Mammary epithelial cell (primary cell): Measurements from ENCODE around the gene WWC1.

Experiments used
- EZH2 ChIP-seq: IDR thresholded peaks from 2 replicates; pipeline ENCODE4 v1.6.1; 2012; ENCODE audit warnings: low read length, inconsistent platforms, borderline replicate concordance
- TF ChIP-seq, protein P1 (sequence below), 2 donors: IDR thresholded peaks in 1 of 2; conservative IDR thresholded peaks in 1 of 2; 2 replicates each; pipeline ENCODE4 v1.5.1; 2011 to 2012; ENCODE audit warnings: inconsistent platforms in 2 of 2, low read length in 2 of 2, mild to moderate bottlenecking in 2 of 2, control low read depth in 1 of 2, low read depth in 1 of 2; ENCODE audit not compliant: insufficient read depth in 1 of 2; ENCODE audit errors: extremely low read depth in 1 of 2

DNA sequence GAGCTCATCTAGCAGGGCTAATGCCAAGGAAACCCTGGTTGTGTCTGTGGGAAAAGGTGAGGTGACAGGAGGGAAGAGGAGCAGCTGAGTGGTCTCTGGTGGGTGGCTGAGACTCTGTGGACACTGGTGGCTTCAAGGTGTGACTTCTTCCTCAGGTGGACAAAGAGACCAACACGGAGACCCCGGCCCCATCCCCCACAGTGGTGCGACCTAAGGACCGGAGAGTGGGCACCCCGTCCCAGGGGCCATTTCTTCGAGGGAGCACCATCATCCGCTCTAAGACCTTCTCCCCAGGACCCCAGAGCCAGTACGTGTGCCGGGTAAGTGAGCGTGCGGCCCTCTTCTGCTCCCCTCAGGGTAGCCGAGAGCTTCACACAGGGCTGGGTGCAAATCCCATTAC is 163.8 kb downstream of the WWC1 start:
- TF ChIP-seq, protein P1, sequence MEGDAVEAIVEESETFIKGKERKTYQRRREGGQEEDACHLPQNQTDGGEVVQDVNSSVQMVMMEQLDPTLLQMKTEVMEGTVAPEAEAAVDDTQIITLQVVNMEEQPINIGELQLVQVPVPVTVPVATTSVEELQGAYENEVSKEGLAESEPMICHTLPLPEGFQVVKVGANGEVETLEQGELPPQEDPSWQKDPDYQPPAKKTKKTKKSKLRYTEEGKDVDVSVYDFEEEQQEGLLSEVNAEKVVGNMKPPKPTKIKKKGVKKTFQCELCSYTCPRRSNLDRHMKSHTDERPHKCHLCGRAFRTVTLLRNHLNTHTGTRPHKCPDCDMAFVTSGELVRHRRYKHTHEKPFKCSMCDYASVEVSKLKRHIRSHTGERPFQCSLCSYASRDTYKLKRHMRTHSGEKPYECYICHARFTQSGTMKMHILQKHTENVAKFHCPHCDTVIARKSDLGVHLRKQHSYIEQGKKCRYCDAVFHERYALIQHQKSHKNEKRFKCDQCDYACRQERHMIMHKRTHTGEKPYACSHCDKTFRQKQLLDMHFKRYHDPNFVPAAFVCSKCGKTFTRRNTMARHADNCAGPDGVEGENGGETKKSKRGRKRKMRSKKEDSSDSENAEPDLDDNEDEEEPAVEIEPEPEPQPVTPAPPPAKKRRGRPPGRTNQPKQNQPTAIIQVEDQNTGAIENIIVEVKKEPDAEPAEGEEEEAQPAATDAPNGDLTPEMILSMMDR (conservative IDR thresholded peaks at IDR 0.05 in 1 of 2, IDR thresholded peaks at IDR 0.05 in 1 of 2; ENCODE audit: extremely low read depth in 1 of 2, insufficient read depth in 1 of 2, low read depth in 1 of 2, low read length in 2 of 2): no peak
- no peak for TF ChIP-seq EZH2
